Keratinocyte (primary cell): ENCODE data around the gene TRAPPC10. TPM values are rescaled to one million over a fixed set of nuclear protein-coding genes. Genes with fewer than 3 reads are reported as not detected.

Source experiments
- DNase-seq: peaks from one replicate; pipeline ENCODE4 v3.0.0-alpha.2; 2011; ENCODE audit warnings: low read depth, missing footprints, low spot score
- FAIRE-seq: peaks from 2 replicates; lab custom pipeline; 2011; peaks lifted over from hg19 to GRCh38; lab: Jason Lieb, UNC
- H2AFZ ChIP-seq: 2 replicates; pipeline ENCODE4 v1.6.0; 2012; ENCODE audit warnings: low read length, control low read depth, inconsistent platforms; ENCODE audit not compliant: control insufficient read depth
- H3K27ac ChIP-seq: 2 replicates; pipeline ENCODE4 v1.5.1; 2011; ENCODE audit warnings: low read length; ENCODE audit not compliant: control insufficient read depth, insufficient read depth
- H3K27me3 ChIP-seq: 3 replicates; pipeline ENCODE4 v1.6.0; 2011; ENCODE audit warnings: low read length; ENCODE audit not compliant: control insufficient read depth, insufficient read depth; ENCODE audit errors: extremely low read depth
- H3K36me3 ChIP-seq, 2 experiments: 2 replicates in 1 of 2; 3 replicates in 1 of 2; pipeline ENCODE4 v1.5.1; 2011; ENCODE audit warnings: low read length in 2 of 2, mild to moderate bottlenecking in 1 of 2; ENCODE audit not compliant: control insufficient read depth in 2 of 2, insufficient read depth in 2 of 2; ENCODE audit errors: extremely low read depth in 1 of 2
- H3K4me1 ChIP-seq: 3 replicates; pipeline ENCODE4 v1.5.1; 2011; ENCODE audit warnings: low read length; ENCODE audit not compliant: control insufficient read depth, insufficient read depth; ENCODE audit errors: extremely low read depth
- H3K4me2 ChIP-seq: 3 replicates; pipeline ENCODE4 v1.6.0; 2011; ENCODE audit warnings: low read depth, low read length; ENCODE audit not compliant: control insufficient read depth, insufficient read depth; ENCODE audit errors: extremely low read depth
- H3K4me3 ChIP-seq, 3 experiments: fragments of 200-600 bp in 1 of 3; sonication (generic) in 1 of 3; 2 replicates in 2 of 3; 3 replicates in 1 of 3; pipeline ENCODE4 v1.5.1; 2011 to 2016; ENCODE audit warnings: low read length in 3 of 3, mild to moderate bottlenecking in 3 of 3, control low read depth in 2 of 3, inconsistent platforms in 1 of 3, low read depth in 1 of 3, mixed read lengths in 1 of 3, mixed run types in 1 of 3, moderate library complexity in 1 of 3; ENCODE audit not compliant: control insufficient read depth in 2 of 3, insufficient read depth in 2 of 3; ENCODE audit errors: extremely low read depth in 1 of 3
- H3K79me2 ChIP-seq: 2 replicates; pipeline ENCODE4 v1.6.0; 2012; ENCODE audit warnings: low read length; ENCODE audit not compliant: control insufficient read depth, insufficient read depth
- H3K9ac ChIP-seq: 3 replicates; pipeline ENCODE4 v1.6.0; 2011; ENCODE audit warnings: low read length; ENCODE audit not compliant: control insufficient read depth, insufficient read depth; ENCODE audit errors: extremely low read depth
- H3K9me1 ChIP-seq: 3 replicates; pipeline ENCODE4 v1.6.0; 2011; ENCODE audit warnings: low read length; ENCODE audit not compliant: control insufficient read depth, insufficient read depth; ENCODE audit errors: extremely low read depth
- H3K9me3 ChIP-seq: 2 replicates; pipeline ENCODE4 v1.5.1; 2012; ENCODE audit warnings: low read depth, low read length; ENCODE audit not compliant: control insufficient read depth
- H4K20me1 ChIP-seq: 3 replicates; pipeline ENCODE4 v1.6.0; 2011; ENCODE audit warnings: low read length; ENCODE audit not compliant: control insufficient read depth, insufficient read depth; ENCODE audit errors: extremely low read depth
- EZH2 ChIP-seq: IDR thresholded peaks from one replicate; pipeline ENCODE4 v1.6.1; 2012; ENCODE audit warnings: inconsistent platforms, mild to moderate bottlenecking, low read length, moderate library complexity
- dilution Hi-C: fragments of 300-500 bp; cut with MboI; formaldehyde crosslinking; loops from one replicate; pipeline ENCODE4 v1.7.0; 2020; ENCODE audit warnings: low sequenced_read_pairs; ENCODE audit not compliant: extremely low pct_ligation_motif_present
- polyA plus RNA-seq, 5 experiments: library from polyadenylated mRNA; depleted of rRNA in 3 of 5; stranded (reverse) in 3 of 5; stranded (forward) in 1 of 5; unstranded in 1 of 5; fragments of >200 nt; gene quantifications; 1 replicate in 1 of 5; 2 replicates in 3 of 5; 3 replicates in 1 of 5; pipeline versions ENCODE4 v1.2.1 to v1.2.3, GENCODE V29; 2011 to 2012; ENCODE audit warnings: missing spikeins in 2 of 5, low read depth in 1 of 5, low replicate concordance in 1 of 5
- TF ChIP-seq, protein P1 (sequence below), 3 experiments: IDR thresholded peaks in 1 of 3; conservative IDR thresholded peaks in 1 of 3; optimal IDR thresholded peaks in 1 of 3; 2 replicates in 2 of 3; 3 replicates in 1 of 3; pipeline versions ENCODE3 to v1.5.1; 2011; ENCODE audit warnings: low read length in 3 of 3, mild to moderate bottlenecking in 3 of 3, moderate library complexity in 2 of 3, control low read depth in 1 of 3, inconsistent platforms in 1 of 3; ENCODE audit not compliant: insufficient read depth in 2 of 3; ENCODE audit errors: extremely low read depth in 1 of 3

The TRAPPC10 gene
- polyA plus RNA-seq, 1 donor (not counting 4 experiments of a cell fraction or from before 2014, with no cell fraction given): 21.6 TPM

DNA sequence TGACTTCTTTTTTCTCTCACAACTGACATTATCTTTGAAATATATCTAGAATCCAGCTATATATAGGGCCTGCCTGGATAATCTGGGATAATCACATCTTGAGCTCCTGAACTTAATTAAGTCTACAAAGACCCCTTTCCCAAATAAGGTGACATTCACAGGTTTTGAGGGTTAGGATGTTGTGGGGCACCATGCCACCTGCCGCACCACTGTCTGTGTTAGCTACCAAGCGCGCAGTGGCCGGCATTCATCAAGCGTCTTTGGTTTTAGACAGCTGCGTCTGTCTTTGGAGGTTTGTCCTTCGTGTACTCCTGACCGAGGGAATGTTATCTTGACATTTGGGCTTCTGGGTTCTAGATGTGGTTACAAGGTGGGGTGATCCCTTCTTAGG, 7.5 kb downstream of the TRAPPC10 start:
- Histone ChIP-seq H4K20me1 (peaks cover 19% of the 10 kb centered on the region), H3K36me3 (no peaks in the 10 kb centered on the region), H3K9ac (no peak overlapping the region), H3K27me3 (no peaks in the 10 kb centered on the region), H3K9me1 (peaks cover 3% of the 10 kb centered on the region), H3K4me3 (no peak overlapping the region), H3K4me1 (peaks cover 5% of the 10 kb centered on the region), H3K4me2 (no peak overlapping the region), H3K9me3 (no peaks in the 10 kb centered on the region), H3K27ac (no peak overlapping the region), H2AFZ (no peak overlapping the region), H3K79me2 (peaks cover 89% of the 10 kb centered on the region)
- DNase-seq (no peak), FAIRE-seq (no peak)
- dilution Hi-C loops: no loop called here
- TF ChIP-seq, protein P1, sequence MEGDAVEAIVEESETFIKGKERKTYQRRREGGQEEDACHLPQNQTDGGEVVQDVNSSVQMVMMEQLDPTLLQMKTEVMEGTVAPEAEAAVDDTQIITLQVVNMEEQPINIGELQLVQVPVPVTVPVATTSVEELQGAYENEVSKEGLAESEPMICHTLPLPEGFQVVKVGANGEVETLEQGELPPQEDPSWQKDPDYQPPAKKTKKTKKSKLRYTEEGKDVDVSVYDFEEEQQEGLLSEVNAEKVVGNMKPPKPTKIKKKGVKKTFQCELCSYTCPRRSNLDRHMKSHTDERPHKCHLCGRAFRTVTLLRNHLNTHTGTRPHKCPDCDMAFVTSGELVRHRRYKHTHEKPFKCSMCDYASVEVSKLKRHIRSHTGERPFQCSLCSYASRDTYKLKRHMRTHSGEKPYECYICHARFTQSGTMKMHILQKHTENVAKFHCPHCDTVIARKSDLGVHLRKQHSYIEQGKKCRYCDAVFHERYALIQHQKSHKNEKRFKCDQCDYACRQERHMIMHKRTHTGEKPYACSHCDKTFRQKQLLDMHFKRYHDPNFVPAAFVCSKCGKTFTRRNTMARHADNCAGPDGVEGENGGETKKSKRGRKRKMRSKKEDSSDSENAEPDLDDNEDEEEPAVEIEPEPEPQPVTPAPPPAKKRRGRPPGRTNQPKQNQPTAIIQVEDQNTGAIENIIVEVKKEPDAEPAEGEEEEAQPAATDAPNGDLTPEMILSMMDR (optimal IDR thresholded peaks at IDR 0.05 in 1 of 3, IDR thresholded peaks at IDR 0.05 in 1 of 3, conservative IDR thresholded peaks at IDR 0.05 in 1 of 3; ENCODE audit: extremely low read depth in 1 of 3, insufficient read depth in 2 of 3, low read length in 3 of 3): no peak
- TF ChIP-seq EZH2: no peak

DNA sequence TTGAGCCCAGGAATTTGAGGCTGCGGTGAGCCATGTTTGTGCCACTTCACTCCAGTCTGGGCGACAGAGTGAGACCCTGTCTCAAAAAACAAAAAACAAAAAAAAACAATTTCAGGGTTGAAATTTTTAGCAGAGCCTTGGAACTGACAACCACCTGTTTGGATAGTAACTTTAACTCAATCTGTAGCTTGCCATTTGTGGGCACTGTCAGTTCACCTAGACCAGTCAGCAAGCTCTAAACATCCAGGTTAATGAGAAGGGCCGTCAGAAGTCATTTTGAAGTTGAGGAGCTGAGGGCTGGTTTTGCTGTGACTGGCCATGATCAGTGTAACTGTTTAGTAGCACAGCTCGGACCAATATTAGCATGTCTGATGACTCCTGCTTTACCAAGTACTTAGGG, 8.4 kb downstream of the TRAPPC10 start:
- no peaks in the 10 kb centered on the region for H3K27me3 ChIP-seq
- H3K27ac ChIP-seq: no peak overlapping the region
- H3K4me3 ChIP-seq: no peak overlapping the region
- no peaks in the 10 kb centered on the region for H3K36me3 ChIP-seq
- peaks cover 28% of the 10 kb centered on the region for H4K20me1 ChIP-seq
- dilution Hi-C loops: no loop called here
- TF ChIP-seq, protein P1 (optimal IDR thresholded peaks at IDR 0.05 in 1 of 3, IDR thresholded peaks at IDR 0.05 in 1 of 3, conservative IDR thresholded peaks at IDR 0.05 in 1 of 3; ENCODE audit: extremely low read depth in 1 of 3, insufficient read depth in 2 of 3, low read length in 3 of 3): no peak
- no peak for TF ChIP-seq EZH2
- FAIRE-seq (no peak), DNase-seq (no peak)
- H3K79me2 ChIP-seq: peaks cover 89% of the 10 kb centered on the region
- H3K4me2 ChIP-seq: no peak overlapping the region
- no peak overlapping the region for H2AFZ ChIP-seq
- no peak overlapping the region for H3K9ac ChIP-seq
- no peaks in the 10 kb centered on the region for H3K9me3 ChIP-seq
- H3K9me1 ChIP-seq: peaks cover 3% of the 10 kb centered on the region
- peaks cover 15% of the 10 kb centered on the region for H3K4me1 ChIP-seq
